IPS-20b (cell line): ENCODE data around the gene AGMO.

Source experiments
- H3K27ac ChIP-seq: one replicate; pipeline ENCODE4 v1.5.1; 2013; ENCODE audit warnings: low read length
- H3K27me3 ChIP-seq: 2 replicates; pipeline ENCODE4 v1.6.1; 2013; ENCODE audit warnings: mild to moderate bottlenecking, low read length, inconsistent platforms; ENCODE audit not compliant: insufficient read depth
- H3K36me3 ChIP-seq: 2 replicates; pipeline ENCODE4 v1.6.1; 2013; ENCODE audit warnings: low read depth, mild to moderate bottlenecking, inconsistent platforms, low read length, moderate library complexity; ENCODE audit not compliant: insufficient read depth
- H3K4me1 ChIP-seq: 2 replicates; pipeline ENCODE4 v1.6.1; 2013; ENCODE audit warnings: mild to moderate bottlenecking, control low read depth, inconsistent platforms, low read length, moderate library complexity; ENCODE audit not compliant: insufficient read depth
- H3K4me3 ChIP-seq: 2 replicates; pipeline ENCODE4 v1.5.1; 2013; ENCODE audit warnings: mild to moderate bottlenecking, low read length, inconsistent platforms
- H3K9ac ChIP-seq: 2 replicates; pipeline ENCODE4 v1.6.1; 2013; ENCODE audit warnings: low read depth, mild to moderate bottlenecking, inconsistent platforms, low read length, moderate library complexity
- H3K9me3 ChIP-seq: 2 replicates; pipeline ENCODE4 v1.6.1; 2013; ENCODE audit warnings: mild to moderate bottlenecking, low read depth, low read length, inconsistent platforms; ENCODE audit not compliant: insufficient read depth

Gene AGMO

GRCh38 chr7:15494711-15495110 lies 67.1 kb downstream of the AGMO start:
- Histone ChIP-seq H3K4me1 (no peaks in the 10 kb centered on the region), H3K9ac (no peak overlapping the region), H3K27me3 (no peaks in the 10 kb centered on the region), H3K27ac (no peak overlapping the region), H3K9me3 (no peaks in the 10 kb centered on the region), H3K4me3 (no peak overlapping the region), H3K36me3 (no peaks in the 10 kb centered on the region)

DNA sequence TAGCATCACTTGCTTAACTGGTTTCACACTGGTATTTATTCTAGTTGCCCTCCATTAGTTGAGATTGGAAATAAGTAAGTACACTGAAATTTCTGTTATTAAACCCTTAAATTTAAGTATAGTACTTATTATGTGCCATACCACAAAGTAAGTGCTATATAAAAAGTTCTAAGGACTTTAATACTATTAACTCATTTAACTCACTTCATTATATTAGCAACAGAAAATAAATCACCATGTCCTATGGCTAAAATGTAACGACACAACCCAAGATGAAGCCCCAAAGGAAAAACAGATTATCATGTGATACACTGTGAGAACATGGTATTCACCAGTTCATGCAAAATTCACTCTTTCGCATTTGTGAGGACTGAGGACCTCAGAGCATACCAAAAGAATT lies 70.5 kb downstream of the AGMO start:
- H3K4me3 ChIP-seq = no peak overlapping the region
- H3K9me3 ChIP-seq = no peaks in the 10 kb centered on the region
- H3K27ac ChIP-seq = no peak overlapping the region
- no peaks in the 10 kb centered on the region for H3K4me1 ChIP-seq
- H3K36me3 ChIP-seq = no peaks in the 10 kb centered on the region
- H3K9ac ChIP-seq = no peak overlapping the region
- no peaks in the 10 kb centered on the region for H3K27me3 ChIP-seq

- no peak overlapping the region for H3K9ac ChIP-seq
- no peak overlapping the region for H3K27ac ChIP-seq
- H3K4me1 ChIP-seq = no peaks in the 10 kb centered on the region
- H3K27me3 ChIP-seq = no peaks in the 10 kb centered on the region
- no peak overlapping the region for H3K4me3 ChIP-seq
- no peaks in the 10 kb centered on the region for H3K36me3 ChIP-seq
- no peaks in the 10 kb centered on the region for H3K9me3 ChIP-seq
Observed at GRCh38 chr7:15490291-15490690, 71.5 kb downstream of the AGMO start.

DNA sequence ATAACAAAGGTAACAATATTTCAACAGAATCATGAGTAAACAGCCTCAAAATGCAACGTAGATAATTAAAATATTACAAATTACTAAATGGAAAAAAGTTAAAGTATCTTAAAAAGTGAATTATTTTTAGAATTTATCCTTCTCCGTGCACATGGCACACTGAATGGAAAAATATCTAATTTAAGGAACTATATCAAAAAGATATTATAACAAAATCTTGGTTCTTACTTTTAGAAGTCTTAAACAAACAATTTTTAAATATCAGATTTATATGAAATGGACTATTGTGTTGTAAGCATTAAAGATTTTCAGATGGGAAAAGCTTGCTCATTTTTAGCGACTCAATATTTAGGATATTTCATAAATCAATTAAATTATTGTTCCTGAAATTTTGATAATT lies 72.0 kb downstream of the AGMO start:
- H3K4me3 ChIP-seq = no peak overlapping the region
- no peaks in the 10 kb centered on the region for H3K9me3 ChIP-seq
- H3K9ac ChIP-seq = no peak overlapping the region
- no peaks in the 10 kb centered on the region for H3K4me1 ChIP-seq
- no peak overlapping the region for H3K27ac ChIP-seq
- no peaks in the 10 kb centered on the region for H3K36me3 ChIP-seq
- H3K27me3 ChIP-seq = no peaks in the 10 kb centered on the region

- Histone ChIP-seq H3K4me3 (no peak overlapping the region), H3K9ac (no peak overlapping the region), H3K36me3 (no peaks in the 10 kb centered on the region), H3K4me1 (no peaks in the 10 kb centered on the region), H3K27ac (no peak overlapping the region), H3K27me3 (no peaks in the 10 kb centered on the region), H3K9me3 (no peaks in the 10 kb centered on the region)
Observed at GRCh38 chr7:15489383-15489782, 72.4 kb downstream of the AGMO start.

DNA sequence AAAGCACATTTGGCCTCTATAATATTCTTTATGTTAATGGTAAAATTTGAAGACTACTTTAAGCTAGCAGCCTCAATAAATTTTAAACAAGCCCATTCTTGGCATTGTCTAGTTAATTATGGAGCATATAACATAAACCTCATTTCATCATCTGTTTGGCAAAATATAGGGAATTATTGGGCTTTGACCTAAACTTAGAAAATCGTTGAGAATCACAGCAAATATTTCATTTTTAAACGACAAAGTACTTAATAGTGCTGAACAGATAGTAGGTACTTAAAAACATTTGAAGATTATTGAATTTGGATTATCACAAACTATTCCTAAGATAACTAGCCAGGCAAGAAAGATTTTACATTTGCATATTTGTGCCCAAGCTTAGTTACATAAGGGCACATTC lies 73.4 kb downstream of the AGMO start:
- no peaks in the 10 kb centered on the region for H3K9me3 ChIP-seq
- H3K27me3 ChIP-seq = no peaks in the 10 kb centered on the region
- no peak overlapping the region for H3K9ac ChIP-seq
- H3K4me1 ChIP-seq = no peaks in the 10 kb centered on the region
- H3K36me3 ChIP-seq = no peaks in the 10 kb centered on the region
- no peak overlapping the region for H3K27ac ChIP-seq
- no peak overlapping the region for H3K4me3 ChIP-seq

GRCh38 chr7:15487896-15488295 lies 73.9 kb downstream of the AGMO start:
- H3K27me3 ChIP-seq = no peaks in the 10 kb centered on the region
- no peaks in the 10 kb centered on the region for H3K36me3 ChIP-seq
- H3K9me3 ChIP-seq = no peaks in the 10 kb centered on the region
- H3K4me3 ChIP-seq = no peak overlapping the region
- no peaks in the 10 kb centered on the region for H3K4me1 ChIP-seq
- H3K9ac ChIP-seq = no peak overlapping the region
- H3K27ac ChIP-seq = no peak overlapping the region

DNA sequence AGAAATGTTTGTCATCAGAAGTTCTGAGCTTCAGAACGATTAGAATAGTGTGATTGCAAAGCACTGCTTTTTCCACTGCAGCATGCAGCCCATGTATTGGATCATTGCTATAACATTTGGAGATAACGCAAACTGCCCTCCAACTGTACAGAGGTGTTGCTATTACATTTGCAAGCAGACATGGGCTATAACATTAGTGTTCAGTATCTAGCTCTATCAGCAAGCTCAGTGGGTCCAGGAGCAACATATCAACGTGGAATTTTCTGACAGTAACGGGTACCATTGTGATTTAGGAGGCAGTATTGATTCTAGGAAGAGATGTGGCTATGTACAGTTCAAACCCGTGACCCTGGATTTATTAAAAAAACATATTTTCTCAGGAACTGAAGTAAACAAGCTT lies 75.8 kb downstream of the AGMO start:
- Histone ChIP-seq H3K4me3 (no peak overlapping the region), H3K27me3 (no peaks in the 10 kb centered on the region), H3K27ac (no peak overlapping the region), H3K36me3 (no peaks in the 10 kb centered on the region), H3K9me3 (no peaks in the 10 kb centered on the region), H3K9ac (no peak overlapping the region), H3K4me1 (no peaks in the 10 kb centered on the region)

DNA sequence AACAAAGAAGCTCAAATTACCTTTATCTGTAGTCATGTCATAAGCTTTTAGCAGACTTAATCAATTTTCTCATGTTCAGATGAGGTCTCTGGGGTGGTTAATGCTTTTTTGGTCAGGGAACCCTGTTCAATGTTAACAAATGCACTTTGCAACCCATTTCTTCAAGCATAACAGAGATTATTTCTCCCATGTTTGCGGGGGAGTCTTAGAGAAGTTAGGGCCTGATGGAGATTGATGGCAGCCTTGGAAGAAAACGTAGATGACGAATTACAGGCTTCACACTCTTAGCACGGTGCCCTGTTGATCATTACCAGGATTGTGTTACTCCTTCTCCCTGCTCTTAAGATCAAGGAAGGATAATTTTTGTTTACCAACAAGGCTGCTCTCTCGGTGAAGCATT lies 76.4 kb downstream of the AGMO start:
- Histone ChIP-seq H3K36me3 (no peaks in the 10 kb centered on the region), H3K27ac (no peak overlapping the region), H3K9me3 (no peaks in the 10 kb centered on the region)

DNA sequence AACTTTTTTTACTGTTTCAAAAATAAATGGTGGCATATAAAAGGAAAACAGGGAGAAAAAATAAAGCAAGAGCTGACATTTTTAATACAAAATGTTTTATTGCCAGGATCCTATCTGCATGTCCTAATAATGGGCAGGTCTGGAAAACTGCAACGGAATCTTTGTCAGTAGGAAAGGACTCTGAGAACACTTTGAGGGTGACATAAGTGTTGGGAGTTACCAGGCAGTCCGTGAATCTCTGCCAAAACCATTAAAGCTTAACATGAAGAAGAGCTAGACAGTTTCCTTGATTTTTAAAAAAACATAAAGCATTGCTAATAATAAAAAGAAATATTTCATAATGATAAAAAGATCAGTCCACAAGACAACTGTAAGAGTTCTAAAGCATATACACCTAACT lies 80.7 kb downstream of the AGMO start:
- Histone ChIP-seq H3K36me3 (no peaks in the 10 kb centered on the region), H3K4me3 (no peak overlapping the region), H3K9me3 (no peaks in the 10 kb centered on the region), H3K4me1 (no peaks in the 10 kb centered on the region), H3K27me3 (no peaks in the 10 kb centered on the region), H3K27ac (no peak overlapping the region), H3K9ac (no peak overlapping the region)

More for the DNA sequence above, 76.4 kb downstream of the AGMO start:
- Histone ChIP-seq H3K9ac (no peak overlapping the region), H3K4me1 (no peaks in the 10 kb centered on the region), H3K27me3 (no peaks in the 10 kb centered on the region), H3K4me3 (no peak overlapping the region)

- no peaks in the 10 kb centered on the region for H3K27me3 ChIP-seq
- H3K4me1 ChIP-seq = no peaks in the 10 kb centered on the region
- no peak overlapping the region for H3K9ac ChIP-seq
- H3K36me3 ChIP-seq = no peaks in the 10 kb centered on the region
- no peak overlapping the region for H3K27ac ChIP-seq
- no peaks in the 10 kb centered on the region for H3K9me3 ChIP-seq
- H3K4me3 ChIP-seq = no peak overlapping the region
Observed at GRCh38 chr7:15478401-15478800, 83.4 kb downstream of the AGMO start.

- H3K4me3 ChIP-seq = no peak overlapping the region
- H3K36me3 ChIP-seq = no peaks in the 10 kb centered on the region
- no peaks in the 10 kb centered on the region for H3K27me3 ChIP-seq
- H3K9me3 ChIP-seq = no peaks in the 10 kb centered on the region
- no peaks in the 10 kb centered on the region for H3K4me1 ChIP-seq
- H3K9ac ChIP-seq = no peak overlapping the region
- no peak overlapping the region for H3K27ac ChIP-seq
Observed at GRCh38 chr7:15476531-15476918, 85.3 kb downstream of the AGMO start.
